ENCODE measurements around the gene COPS3.

Gene COPS3

DNA sequence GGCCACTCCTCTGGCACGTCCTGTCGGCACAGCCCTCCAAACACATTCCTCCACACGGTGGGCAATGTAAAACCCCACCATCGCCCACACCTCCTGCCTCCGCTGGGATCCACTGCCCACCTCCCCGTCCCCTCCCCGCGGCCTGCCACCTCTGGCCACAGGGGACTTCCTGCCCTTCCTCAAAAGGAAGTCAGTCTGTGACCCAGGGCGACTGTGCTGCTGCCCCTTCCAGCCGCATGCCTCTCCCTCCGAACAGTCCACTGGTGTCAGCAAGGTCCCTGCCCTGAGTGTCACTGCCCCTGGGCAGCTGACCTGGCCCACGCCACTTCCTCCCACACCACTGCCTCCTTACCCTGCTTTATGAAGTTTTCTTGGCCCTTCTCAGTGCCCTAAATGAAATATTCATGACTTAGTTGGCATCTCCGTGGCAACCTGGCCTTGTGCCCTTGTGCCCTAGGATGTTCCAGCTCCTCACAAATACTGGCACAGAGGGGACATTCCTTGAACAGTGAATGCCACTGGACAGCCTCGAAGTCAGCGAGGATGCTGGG is 76.9 kb downstream of the COPS3 start:
- Histone ChIP-seq H3K9me3 (no peaks in the 10 kb centered on the region), H3K4me3 (ENCODE audit: low read depth in 1 of 2, low read length in 1 of 2) (peak overlapping the region; percentile 1 to 78), H3K4me1 (ENCODE audit: control insufficient read depth in 1 of 2, insufficient read depth in 1 of 2, low read depth in 1 of 2, low read length in 1 of 2) (peaks cover 25 to 34% of the 10 kb centered on the region in 2 experiments), H3K27ac (peak overlapping the region; percentile 41), H3K27me3 (no peaks in the 10 kb centered on the region), H3K36me3 (peaks cover 22% of the 10 kb centered on the region)
- TF ChIP-seq, protein P1, sequence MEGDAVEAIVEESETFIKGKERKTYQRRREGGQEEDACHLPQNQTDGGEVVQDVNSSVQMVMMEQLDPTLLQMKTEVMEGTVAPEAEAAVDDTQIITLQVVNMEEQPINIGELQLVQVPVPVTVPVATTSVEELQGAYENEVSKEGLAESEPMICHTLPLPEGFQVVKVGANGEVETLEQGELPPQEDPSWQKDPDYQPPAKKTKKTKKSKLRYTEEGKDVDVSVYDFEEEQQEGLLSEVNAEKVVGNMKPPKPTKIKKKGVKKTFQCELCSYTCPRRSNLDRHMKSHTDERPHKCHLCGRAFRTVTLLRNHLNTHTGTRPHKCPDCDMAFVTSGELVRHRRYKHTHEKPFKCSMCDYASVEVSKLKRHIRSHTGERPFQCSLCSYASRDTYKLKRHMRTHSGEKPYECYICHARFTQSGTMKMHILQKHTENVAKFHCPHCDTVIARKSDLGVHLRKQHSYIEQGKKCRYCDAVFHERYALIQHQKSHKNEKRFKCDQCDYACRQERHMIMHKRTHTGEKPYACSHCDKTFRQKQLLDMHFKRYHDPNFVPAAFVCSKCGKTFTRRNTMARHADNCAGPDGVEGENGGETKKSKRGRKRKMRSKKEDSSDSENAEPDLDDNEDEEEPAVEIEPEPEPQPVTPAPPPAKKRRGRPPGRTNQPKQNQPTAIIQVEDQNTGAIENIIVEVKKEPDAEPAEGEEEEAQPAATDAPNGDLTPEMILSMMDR (IDR thresholded peaks at IDR 0.05), result no peak

DNA sequence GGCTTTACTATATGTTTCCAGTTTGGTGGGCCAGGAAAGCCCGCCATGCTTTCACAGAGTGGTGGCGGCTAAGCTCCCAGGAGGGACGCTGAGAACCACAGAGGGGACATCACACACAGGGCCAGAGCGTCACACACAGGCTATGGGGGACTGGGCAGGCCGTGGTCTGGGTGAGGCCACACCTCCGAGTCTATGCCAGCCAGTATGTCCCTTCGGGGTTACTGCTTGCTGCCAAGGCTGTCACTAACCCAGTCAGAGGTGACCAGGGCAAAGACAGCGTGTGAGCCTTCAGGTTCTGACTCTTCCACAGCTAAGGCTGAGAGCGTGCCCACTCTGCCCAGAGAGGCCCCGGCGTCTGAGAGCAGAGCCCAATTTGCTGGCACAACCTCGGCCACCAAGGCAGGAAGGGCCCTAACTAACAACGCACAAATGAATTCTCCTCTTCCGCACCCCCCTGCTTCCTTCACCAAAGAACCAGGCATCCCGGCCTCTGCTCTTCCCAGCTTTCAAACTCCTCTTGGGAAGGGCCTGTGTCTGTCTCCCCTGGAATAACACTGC is 77.8 kb downstream of the COPS3 start:
- no peaks in the 10 kb centered on the region for H3K27me3 ChIP-seq
- peaks cover 25 to 34% of the 10 kb centered on the region in 2 experiments for H3K4me1 ChIP-seq (ENCODE audit: control insufficient read depth in 1 of 2, insufficient read depth in 1 of 2, low read depth in 1 of 2, low read length in 1 of 2)
- H3K36me3 ChIP-seq, result peaks cover 22% of the 10 kb centered on the region
- no peak overlapping the region for H3K27ac ChIP-seq
- H3K4me3 ChIP-seq (ENCODE audit: low read depth in 1 of 2, low read length in 1 of 2), result no peak overlapping the region
- TF ChIP-seq, protein P1 (IDR thresholded peaks at IDR 0.05), result no peak
- H3K9me3 ChIP-seq, result no peaks in the 10 kb centered on the region

DNA sequence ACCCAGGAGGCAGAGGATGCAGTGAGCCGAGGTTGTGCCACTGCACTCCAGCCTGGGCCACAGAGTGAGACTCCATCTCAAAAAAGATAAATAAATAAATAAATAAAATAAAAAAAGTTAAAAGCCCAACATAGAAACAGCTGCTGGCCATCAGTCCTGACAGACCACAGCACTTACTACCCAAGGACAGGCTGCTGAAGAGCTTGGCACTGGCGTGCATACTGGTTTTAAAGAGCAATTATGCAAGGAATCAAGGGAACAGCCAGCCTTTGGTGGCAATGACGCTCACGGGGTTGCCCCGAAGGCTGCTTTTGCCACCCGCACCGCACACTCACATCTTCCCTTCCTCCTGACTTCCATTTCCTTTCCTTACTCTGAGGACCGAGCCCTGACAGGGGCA is 79.1 kb downstream of the COPS3 start:
- Histone ChIP-seq H3K9me3 (no peaks in the 10 kb centered on the region), H3K27ac (no peak overlapping the region), H3K4me1 (ENCODE audit: control insufficient read depth in 1 of 2, insufficient read depth in 1 of 2, low read depth in 1 of 2, low read length in 1 of 2) (peaks cover 25 to 34% of the 10 kb centered on the region in 2 experiments), H3K36me3 (peaks cover 22% of the 10 kb centered on the region), H3K4me3 (ENCODE audit: low read depth in 1 of 2, low read length in 1 of 2) (no peak overlapping the region), H3K27me3 (no peaks in the 10 kb centered on the region)
- TF ChIP-seq, protein P1 (IDR thresholded peaks at IDR 0.05), result no peak

DNA sequence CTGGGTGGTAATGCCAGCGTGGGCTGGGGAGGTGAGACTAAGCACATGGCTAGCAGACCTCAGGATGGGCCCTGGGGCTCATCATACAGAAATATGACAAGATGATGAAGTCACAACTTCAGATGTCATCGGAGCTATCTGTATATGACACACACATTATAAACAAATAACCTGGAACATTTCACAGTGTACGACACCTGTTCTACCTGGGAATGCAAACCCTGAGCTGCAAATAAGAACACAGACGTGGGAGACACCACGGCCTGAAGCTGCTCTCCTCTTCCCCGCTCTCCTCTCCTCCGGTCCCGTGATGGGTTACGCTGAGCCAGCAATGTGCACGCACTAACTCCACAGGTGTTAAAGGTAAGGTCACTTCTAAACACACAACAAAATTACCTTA is 79.8 kb downstream of the COPS3 start:
- Histone ChIP-seq H3K4me1 (ENCODE audit: control insufficient read depth in 1 of 2, insufficient read depth in 1 of 2, low read depth in 1 of 2, low read length in 1 of 2) (peaks cover 25 to 30% of the 10 kb centered on the region in 2 experiments), H3K36me3 (peaks cover 22% of the 10 kb centered on the region), H3K9me3 (no peaks in the 10 kb centered on the region), H3K27ac (no peak overlapping the region), H3K27me3 (no peaks in the 10 kb centered on the region), H3K4me3 (ENCODE audit: low read depth in 1 of 2, low read length in 1 of 2) (no peak overlapping the region)
- TF ChIP-seq, protein P1 (IDR thresholded peaks at IDR 0.05), result no peak

DNA sequence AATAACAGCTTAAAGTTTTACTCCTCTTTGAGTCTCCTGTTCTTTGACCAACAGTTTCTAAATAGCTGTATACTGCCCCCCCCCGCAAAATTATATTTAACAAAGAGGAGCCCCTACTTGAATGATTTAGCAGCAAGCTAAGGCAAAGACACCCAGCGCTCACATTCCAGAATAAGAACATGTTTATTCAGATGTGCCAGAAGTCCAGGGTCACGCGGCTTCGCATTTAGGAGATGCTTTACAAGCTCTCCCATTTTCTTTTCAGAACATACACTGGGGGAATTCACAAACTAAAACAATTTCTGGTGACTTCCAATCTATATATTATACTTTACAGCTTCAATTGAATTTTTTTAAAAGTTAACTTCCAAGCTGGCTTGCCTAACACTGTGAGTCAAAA is 80.2 kb downstream of the COPS3 start:
- H3K27me3 ChIP-seq, result no peaks in the 10 kb centered on the region
- H3K4me3 ChIP-seq (ENCODE audit: low read depth in 1 of 2, low read length in 1 of 2), result no peak overlapping the region
- TF ChIP-seq, protein P1 (IDR thresholded peaks at IDR 0.05), result no peak
- no peaks in the 10 kb centered on the region for H3K9me3 ChIP-seq
- peaks cover 22% of the 10 kb centered on the region for H3K36me3 ChIP-seq
- H3K27ac ChIP-seq, result no peak overlapping the region
- H3K4me1 ChIP-seq (ENCODE audit: control insufficient read depth in 1 of 2, insufficient read depth in 1 of 2, low read depth in 1 of 2, low read length in 1 of 2), result peaks cover 24 to 25% of the 10 kb centered on the region in 2 experiments
